ENCODE results near the gene COX19.

- TF ChIP-seq EP300 (IDR thresholded peaks at IDR 0.05) (no peak), CTCF (IDR thresholded peaks at IDR 0.05) (no peak), POLR2A (IDR thresholded peaks at IDR 0.05) (no peak)
Observed at GRCh38 chr7:1019789-1020610, 44.7 kb upstream of the COX19 start.
